Aorta (tissue), 5 donors: Measurements from ENCODE around the gene IGFBP6. TPM values are rescaled to one million over a fixed set of nuclear protein-coding genes. Genes with fewer than 3 reads are reported as not detected.
"Not testable (repeated sequence)": the region's sequence is repeated elsewhere in the genome, so short reads cannot be mapped to it uniquely, and the experiment has no call there.

Experiments used
- ATAC-seq: fragments of 200-7000 bp; cut with Tn5 transposase; one replicate; pipeline ENCODE4 v1.9.1; 2022; ENCODE audit warnings: moderate library complexity; ENCODE audit not compliant: low FRiP score
- DNase-seq, 2 donors: peaks; one replicate each; pipeline ENCODE4 v3.0.0-alpha.2; 2020
- H3K27ac ChIP-seq, 2 donors: one replicate each; pipeline ENCODE4 v1.5.1; 2013; ENCODE audit warnings: low read length in 2 of 2, mild to moderate bottlenecking in 2 of 2, moderate library complexity in 2 of 2, control low read depth in 1 of 2, inconsistent platforms in 1 of 2, low read depth in 1 of 2
- H3K27me3 ChIP-seq, 2 donors: one replicate each; pipeline ENCODE4 v1.6.1; 2013; ENCODE audit warnings: control low read depth in 1 of 2, low read length in 1 of 2, mild to moderate bottlenecking in 1 of 2, moderate library complexity in 1 of 2; ENCODE audit not compliant: insufficient read depth in 2 of 2, control insufficient read depth in 1 of 2
- H3K36me3 ChIP-seq, 2 donors: one replicate each; pipeline ENCODE4 v1.6.1; 2013; ENCODE audit warnings: control low read depth in 1 of 2, low read length in 1 of 2, mild to moderate bottlenecking in 1 of 2; ENCODE audit not compliant: insufficient read depth in 2 of 2, control insufficient read depth in 1 of 2
- H3K4me1 ChIP-seq, 2 donors: one replicate each; pipeline ENCODE4 v1.6.1; 2013; ENCODE audit warnings: low read length in 2 of 2, control low read depth in 1 of 2, mild to moderate bottlenecking in 1 of 2, moderate library complexity in 1 of 2; ENCODE audit not compliant: insufficient read depth in 2 of 2, control insufficient read depth in 1 of 2
- H3K4me3 ChIP-seq, 2 donors: one replicate each; pipeline ENCODE4 v1.5.1; 2013; ENCODE audit warnings: low read length in 2 of 2, control low read depth in 1 of 2, mild to moderate bottlenecking in 1 of 2
- H3K9me3 ChIP-seq: one replicate; pipeline ENCODE4 v1.6.1; 2013; ENCODE audit warnings: mild to moderate bottlenecking, low read length; ENCODE audit not compliant: control insufficient read depth
- WGBS, 2 donors: extraction: QIAGEN DNeasy Blood & Tissue Kit; methylation state at CpG; one replicate each; pipeline ENCODE4 v1.1.7; 2013; 5-methylcytosine and 5-hydroxymethylcytosine counted together
- intact Hi-C, 2 donors: fragments of 100-400 bp; cut with DNase I; formaldehyde crosslinking; loops; one replicate each; pipeline versions ENCODE4 v1.14.2 to v1.15.0; 2022
- polyA plus RNA-seq, 2 donors: library from polyadenylated mRNA; stranded (reverse); fragments of 200-250 nt; gene quantifications; one replicate each; pipeline ENCODE4 v1.2.3, GENCODE V29; 2013
- total RNA-seq, 2 donors: library from RNA; stranded (reverse); fragmentation: NEBNext Ultra II Directional; extraction: Animal tissue kit (Norgen Biotek cat#: 25700); gene quantifications; one replicate each; pipeline ENCODE4 v1.2.1, GENCODE V29; 2021
- donor health status: healthy with polysubstance abuse.
- donor health status: Bipolar disorder and iron deficiency.
- donor health status: DM: no; HTN: no; CAD: no.
- donor health status: DM: no; HTN: no; CAD: no.
- donor health status: DM: yes; HTN: yes; CAD: no.

IGFBP6 gene
- total and polyA plus RNA-seq, 4 donors: 507 to 979 (median 828) TPM

GRCh38 chr12:53105256-53105655, 7.8 kb downstream of the IGFBP6 start:
- Histone ChIP-seq H3K27me3 (no peaks in the 10 kb centered on the region), H3K9me3 (no peaks in the 10 kb centered on the region), H3K36me3 (no peaks in the 10 kb centered on the region), H3K27ac (no peak overlapping the region), H3K4me1 (peaks cover 0 to 4% of the 10 kb centered on the region in 2 donors), H3K4me3 (no peak overlapping the region)
- intact Hi-C loops: no loop called here
- 93 to 94% methylated on average over 8 of the region's 8 CpGs for WGBS, 2 donors
- ATAC-seq (no peak), DNase-seq (no peak)

GRCh38 chr12:53105712-53106439, 8.4 kb downstream of the IGFBP6 start:
- H3K4me1 ChIP-seq: peaks cover 0 to 4% of the 10 kb centered on the region in 2 donors
- H3K36me3 ChIP-seq: no peaks in the 10 kb centered on the region
- no peaks in the 10 kb centered on the region for H3K9me3 ChIP-seq
- WGBS, 2 donors: 91 to 94% methylated on average over 7 of the region's 7 CpGs
- intact Hi-C loops: no loop called here
- no peak overlapping the region for H3K27ac ChIP-seq
- ATAC-seq (no peak), DNase-seq (no peak)
- no peaks in the 10 kb centered on the region for H3K27me3 ChIP-seq
- no peak overlapping the region for H3K4me3 ChIP-seq

GRCh38 chr12:53107122-53107521, 9.7 kb downstream of the IGFBP6 start:
- Histone ChIP-seq H3K36me3 (no peaks in the 10 kb centered on the region), H3K4me3 (no peak overlapping the region), H3K4me1 (peaks cover 0 to 4% of the 10 kb centered on the region in 2 donors), H3K9me3 (no peaks in the 10 kb centered on the region), H3K27ac (peak overlapping the region in 1 of 2 donors; percentile 45), H3K27me3 (no peaks in the 10 kb centered on the region)
- DNase-seq (no peak), ATAC-seq (no peak)
- WGBS, 2 donors: 30 to 33% methylated on average over 7 of the region's 7 CpGs
- intact Hi-C loops: no loop called here

- H3K27ac ChIP-seq, H3K36me3 ChIP-seq, DNase-seq, intact Hi-C loops, H3K9me3 ChIP-seq, H3K4me3 ChIP-seq, ATAC-seq, H3K27me3 ChIP-seq, H3K4me1 ChIP-seq: not testable (repeated sequence)
- whole genome bisulfite sequencing, 2 donors: 95 to 96% methylated on average over 6 to 7 of the region's 7 CpGs
Observed at GRCh38 chr12:53112431-53112830, 15.0 kb downstream of the IGFBP6 start.

- 89 to 90% methylated on average over 12 of the region's 12 CpGs for WGBS, 2 donors
- Histone ChIP-seq H3K4me3 (no peak overlapping the region), H3K27ac (no peak overlapping the region), H3K27me3 (no peaks in the 10 kb centered on the region), H3K9me3 (no peaks in the 10 kb centered on the region), H3K36me3 (no peaks in the 10 kb centered on the region), H3K4me1 (no peaks in the 10 kb centered on the region)
- DNase-seq: no peak
- no peak for ATAC-seq
- intact Hi-C loops: no loop called here
Observed at GRCh38 chr12:53113136-53113705, 15.8 kb downstream of the IGFBP6 start.

GRCh38 chr12:53113951-53114350, 16.5 kb downstream of the IGFBP6 start:
- Histone ChIP-seq H3K4me3 (no peak overlapping the region), H3K9me3 (no peaks in the 10 kb centered on the region), H3K27ac (peak overlapping the region in 1 of 2 donors; percentile 6), H3K27me3 (no peaks in the 10 kb centered on the region), H3K4me1 (no peaks in the 10 kb centered on the region), H3K36me3 (no peaks in the 10 kb centered on the region)
- ATAC-seq (no peak), DNase-seq (no peak)
- intact Hi-C loops: no loop called here

- no peaks in the 10 kb centered on the region for H3K36me3 ChIP-seq
- 89% methylated on average over 33 of the region's 33 CpGs for WGBS, 2 donors
- no peaks in the 10 kb centered on the region for H3K9me3 ChIP-seq
- intact Hi-C loops: loop anchor here (5.0 kb wide), 2 partner anchors 37 to 42 kb away; no protein-coding TSS in a partner anchor
- peak overlapping the region; percentile 73 to 99 for H3K27ac ChIP-seq
- no peaks in the 10 kb centered on the region for H3K27me3 ChIP-seq
- H3K4me3 ChIP-seq: no peak overlapping the region
- DNase-seq (no peak), ATAC-seq (peak; percentile 62)
- H3K4me1 ChIP-seq: no peaks in the 10 kb centered on the region
Observed at GRCh38 chr12:53115112-53115890, 17.8 kb downstream of the IGFBP6 start.

GRCh38 chr12:53115891-53116648, 18.6 kb downstream of the IGFBP6 start:
- Histone ChIP-seq H3K9me3 (no peaks in the 10 kb centered on the region), H3K27me3 (no peaks in the 10 kb centered on the region), H3K4me1 (no peaks in the 10 kb centered on the region), H3K4me3 (no peak overlapping the region), H3K27ac (peak overlapping the region; percentile 15 to 99), H3K36me3 (no peaks in the 10 kb centered on the region)
- DNase-seq (no peak), ATAC-seq (peak; percentile 72)
- WGBS, 2 donors: 39 to 40% methylated on average over 8 of the region's 8 CpGs
- intact Hi-C loops: loop anchor here (5.0 kb wide), 2 partner anchors 36 to 41 kb away; no protein-coding TSS in a partner anchor
